A673 (cell line): ENCODE data around the gene TTC5.

Source experiments
- EZH2 ChIP-seq: fragments of 200-600 bp; sonication (generic); IDR thresholded peaks from 2 replicates; pipeline ENCODE4 v1.6.1; 2017; ENCODE audit warnings: borderline replicate concordance, low read depth, mild to moderate bottlenecking, mixed read lengths, antibody characterized with exemption, low read length; ENCODE audit not compliant: poor library complexity, severe bottlenecking
- TF ChIP-seq, protein P1 (sequence below): fragments of 300-800, 200-600 bp; sonication (generic); conservative IDR thresholded peaks from 2 replicates; pipeline ENCODE4 v1.5.1; 2017; ENCODE audit warnings: low read depth, mild to moderate bottlenecking, antibody characterized with exemption, low read length, moderate library complexity, mixed read lengths

DNA sequence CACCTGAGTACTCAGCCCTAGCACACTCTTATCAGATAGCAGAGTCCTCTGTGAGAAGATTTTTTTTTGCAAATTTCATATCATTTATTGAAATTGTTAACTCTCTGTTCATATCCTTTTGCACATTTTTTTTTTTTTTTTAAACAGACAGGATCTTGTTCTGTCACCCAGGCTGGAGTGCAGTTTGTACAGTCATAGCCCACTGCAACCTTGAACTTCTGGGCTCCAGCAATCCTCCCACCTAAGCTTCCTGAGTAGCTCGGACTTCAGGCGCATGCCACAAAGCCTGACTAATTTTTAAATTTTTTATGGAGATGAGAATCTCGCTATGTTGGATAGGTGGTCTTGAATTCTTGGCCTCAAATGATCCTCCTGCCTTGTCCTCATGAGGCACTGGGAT lies 42.0 kb upstream of the TTC5 start:
- TF ChIP-seq, protein P1, sequence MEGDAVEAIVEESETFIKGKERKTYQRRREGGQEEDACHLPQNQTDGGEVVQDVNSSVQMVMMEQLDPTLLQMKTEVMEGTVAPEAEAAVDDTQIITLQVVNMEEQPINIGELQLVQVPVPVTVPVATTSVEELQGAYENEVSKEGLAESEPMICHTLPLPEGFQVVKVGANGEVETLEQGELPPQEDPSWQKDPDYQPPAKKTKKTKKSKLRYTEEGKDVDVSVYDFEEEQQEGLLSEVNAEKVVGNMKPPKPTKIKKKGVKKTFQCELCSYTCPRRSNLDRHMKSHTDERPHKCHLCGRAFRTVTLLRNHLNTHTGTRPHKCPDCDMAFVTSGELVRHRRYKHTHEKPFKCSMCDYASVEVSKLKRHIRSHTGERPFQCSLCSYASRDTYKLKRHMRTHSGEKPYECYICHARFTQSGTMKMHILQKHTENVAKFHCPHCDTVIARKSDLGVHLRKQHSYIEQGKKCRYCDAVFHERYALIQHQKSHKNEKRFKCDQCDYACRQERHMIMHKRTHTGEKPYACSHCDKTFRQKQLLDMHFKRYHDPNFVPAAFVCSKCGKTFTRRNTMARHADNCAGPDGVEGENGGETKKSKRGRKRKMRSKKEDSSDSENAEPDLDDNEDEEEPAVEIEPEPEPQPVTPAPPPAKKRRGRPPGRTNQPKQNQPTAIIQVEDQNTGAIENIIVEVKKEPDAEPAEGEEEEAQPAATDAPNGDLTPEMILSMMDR, result no peak
- TF ChIP-seq EZH2, result no peak
